ENCODE data around the gene PXYLP1.

GRCh38 chr3:141260630-141260927 lies 29.0 kb downstream of the PXYLP1 start:
- TF ChIP-seq POLR2A (IDR thresholded peaks at IDR 0.05) (no peak), CTCF (IDR thresholded peaks at IDR 0.05) (no peak)

All from thyroid gland (tissue), 4 donors.